GM21526 (cell line): ENCODE data around the gene UNC13B.
A peak's percentile ranks its signal among the peaks of the same experiment; 100 is the strongest.
"Not testable (repeated sequence)": the region's sequence is repeated elsewhere in the genome, so short reads cannot be mapped to it uniquely, and the experiment has no call there.

Experiments
- ATAC-seq: cut with Tn5 transposase; IDR thresholded peaks from one replicate; pipeline ENCODE4 v1.9.1; 2021; ENCODE audit warnings: moderate library complexity; ENCODE audit not compliant: unreplicated experiment, low FRiP score

The UNC13B gene

GRCh38 chr9:35161713-35162604, at the start of gene UNC13B:
Gene UNC13B, plus strand, starts transcription at chr9:35162009. Its CDS starts 275 bp downstream, at chr9:35162284.
- peak; percentile 58 for ATAC-seq

GRCh38 chr9:35112257-35113020, 49.4 kb upstream of the UNC13B start:
- ATAC-seq, result no peak

GRCh38 chr9:35114113-35114839, 47.5 kb upstream of the UNC13B start:
- no peak for ATAC-seq

- ATAC-seq, result no peak
Observed at GRCh38 chr9:35114840-35115628, 46.8 kb upstream of the UNC13B start.

GRCh38 chr9:35115680-35116538, 45.9 kb upstream of the UNC13B start, which contains the start of gene ATOSB:
Gene ATOSB, minus strand, starts transcription at chr9:35115862. Its CDS starts 7,588 bp downstream, at chr9:35108274.
- ATAC-seq, result peak; percentile 58

- ATAC-seq, result peak; percentile 2
Observed at GRCh38 chr9:35116539-35116897, 45.3 kb upstream of the UNC13B start.

- peak; percentile 44 for ATAC-seq
Observed at GRCh38 chr9:35116898-35117551, 44.8 kb upstream of the UNC13B start.

- ATAC-seq, result no peak
Observed at GRCh38 chr9:35134920-35135319, 26.9 kb upstream of the UNC13B start.

GRCh38 chr9:35135988-35136387, 25.8 kb upstream of the UNC13B start:
- ATAC-seq, result no peak

- no peak for ATAC-seq
Observed at GRCh38 chr9:35136866-35137265, 24.9 kb upstream of the UNC13B start.

GRCh38 chr9:35140093-35140492, 21.7 kb upstream of the UNC13B start:
- ATAC-seq, result no peak

- no peak for ATAC-seq
Observed at GRCh38 chr9:35142037-35142436, 19.8 kb upstream of the UNC13B start.

GRCh38 chr9:35147941-35148563, 13.8 kb upstream of the UNC13B start:
- not testable (repeated sequence) for ATAC-seq

- no peak for ATAC-seq
Observed at GRCh38 chr9:35152926-35153325, 8.9 kb upstream of the UNC13B start.

GRCh38 chr9:35156781-35157180, 5.0 kb upstream of the UNC13B start:
- ATAC-seq, result no peak

GRCh38 chr9:35157836-35158235, 4.0 kb upstream of the UNC13B start:
- not testable (repeated sequence) for ATAC-seq

- ATAC-seq, result no peak
Observed at GRCh38 chr9:35158501-35159280, 3.1 kb upstream of the UNC13B start.
